Measurements from ENCODE around the gene SNX11. TPM values are rescaled to one million over a fixed set of nuclear protein-coding genes. Genes with fewer than 3 reads are reported as not detected.

The SNX11 gene
- total RNA-seq, 1 donor from 2014 or later = 22.6 TPM

GRCh38 chr17:48159232-48159631 lies 51.7 kb downstream of the SNX11 start:
- H3K27ac Mint-ChIP-seq (ENCODE audit: unreplicated experiment) = no peak overlapping the region
- DNase-seq (ENCODE audit: low read depth, low spot score) = no peak
- H3K27me3 Mint-ChIP-seq (ENCODE audit: low read depth) = peaks cover 36% of the 10 kb centered on the region
- H3K4me1 Mint-ChIP-seq = peaks cover 19% of the 10 kb centered on the region
- H3K36me3 Mint-ChIP-seq (ENCODE audit: low read depth) = no peaks in the 10 kb centered on the region
- TF ChIP-seq, protein P1, sequence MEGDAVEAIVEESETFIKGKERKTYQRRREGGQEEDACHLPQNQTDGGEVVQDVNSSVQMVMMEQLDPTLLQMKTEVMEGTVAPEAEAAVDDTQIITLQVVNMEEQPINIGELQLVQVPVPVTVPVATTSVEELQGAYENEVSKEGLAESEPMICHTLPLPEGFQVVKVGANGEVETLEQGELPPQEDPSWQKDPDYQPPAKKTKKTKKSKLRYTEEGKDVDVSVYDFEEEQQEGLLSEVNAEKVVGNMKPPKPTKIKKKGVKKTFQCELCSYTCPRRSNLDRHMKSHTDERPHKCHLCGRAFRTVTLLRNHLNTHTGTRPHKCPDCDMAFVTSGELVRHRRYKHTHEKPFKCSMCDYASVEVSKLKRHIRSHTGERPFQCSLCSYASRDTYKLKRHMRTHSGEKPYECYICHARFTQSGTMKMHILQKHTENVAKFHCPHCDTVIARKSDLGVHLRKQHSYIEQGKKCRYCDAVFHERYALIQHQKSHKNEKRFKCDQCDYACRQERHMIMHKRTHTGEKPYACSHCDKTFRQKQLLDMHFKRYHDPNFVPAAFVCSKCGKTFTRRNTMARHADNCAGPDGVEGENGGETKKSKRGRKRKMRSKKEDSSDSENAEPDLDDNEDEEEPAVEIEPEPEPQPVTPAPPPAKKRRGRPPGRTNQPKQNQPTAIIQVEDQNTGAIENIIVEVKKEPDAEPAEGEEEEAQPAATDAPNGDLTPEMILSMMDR (conservative IDR thresholded peaks at IDR 0.05) = no peak
- no peaks in the 10 kb centered on the region for H3K9me3 Mint-ChIP-seq
- no peak overlapping the region for H3K4me3 Mint-ChIP-seq

GRCh38 chr17:48160177-48161081 lies 52.9 kb downstream of the SNX11 start:
- Mint-ChIP-seq H3K36me3 (ENCODE audit: low read depth) (no peaks in the 10 kb centered on the region), H3K27ac (ENCODE audit: unreplicated experiment) (no peak overlapping the region), H3K4me3 (no peak overlapping the region), H3K27me3 (ENCODE audit: low read depth) (peaks cover 42% of the 10 kb centered on the region), H3K4me1 (peaks cover 19% of the 10 kb centered on the region), H3K9me3 (no peaks in the 10 kb centered on the region)
- TF ChIP-seq, protein P1 (conservative IDR thresholded peaks at IDR 0.05) = no peak
- no peak for DNase-seq (ENCODE audit: low read depth, low spot score)

GRCh38 chr17:48161127-48161905 lies 53.8 kb downstream of the SNX11 start:
- Mint-ChIP-seq H3K4me3 (no peak overlapping the region), H3K4me1 (peaks cover 14% of the 10 kb centered on the region), H3K27ac (ENCODE audit: unreplicated experiment) (no peak overlapping the region), H3K36me3 (ENCODE audit: low read depth) (no peaks in the 10 kb centered on the region), H3K9me3 (no peaks in the 10 kb centered on the region), H3K27me3 (ENCODE audit: low read depth) (peaks cover 42% of the 10 kb centered on the region)
- no peak for DNase-seq (ENCODE audit: low read depth, low spot score)
- TF ChIP-seq, protein P1 (conservative IDR thresholded peaks at IDR 0.05) = no peak

- H3K36me3 Mint-ChIP-seq (ENCODE audit: low read depth) = no peaks in the 10 kb centered on the region
- no peaks in the 10 kb centered on the region for H3K9me3 Mint-ChIP-seq
- peaks cover 10% of the 10 kb centered on the region for H3K4me1 Mint-ChIP-seq
- peaks cover 48% of the 10 kb centered on the region for H3K27me3 Mint-ChIP-seq (ENCODE audit: low read depth)
- TF ChIP-seq, protein P1 (conservative IDR thresholded peaks at IDR 0.05) = no peak
- H3K27ac Mint-ChIP-seq (ENCODE audit: unreplicated experiment) = no peak overlapping the region
- H3K4me3 Mint-ChIP-seq = no peak overlapping the region
- no peak for DNase-seq (ENCODE audit: low read depth, low spot score)
These were observed 54.9 kb downstream of the SNX11 start for GRCh38 chr17:48162306-48162934.

GRCh38 chr17:48162946-48163506 lies 55.5 kb downstream of the SNX11 start:
- Mint-ChIP-seq H3K27ac (ENCODE audit: unreplicated experiment) (no peak overlapping the region), H3K9me3 (no peaks in the 10 kb centered on the region), H3K4me1 (peaks cover 10% of the 10 kb centered on the region), H3K27me3 (ENCODE audit: low read depth) (peaks cover 54% of the 10 kb centered on the region), H3K36me3 (ENCODE audit: low read depth) (no peaks in the 10 kb centered on the region), H3K4me3 (no peak overlapping the region)
- TF ChIP-seq, protein P1 (conservative IDR thresholded peaks at IDR 0.05) = no peak
- no peak for DNase-seq (ENCODE audit: low read depth, low spot score)

All from neural crest cell (in vitro differentiated cells).